ENCODE measurements around the gene RHBDL1.

DNA sequence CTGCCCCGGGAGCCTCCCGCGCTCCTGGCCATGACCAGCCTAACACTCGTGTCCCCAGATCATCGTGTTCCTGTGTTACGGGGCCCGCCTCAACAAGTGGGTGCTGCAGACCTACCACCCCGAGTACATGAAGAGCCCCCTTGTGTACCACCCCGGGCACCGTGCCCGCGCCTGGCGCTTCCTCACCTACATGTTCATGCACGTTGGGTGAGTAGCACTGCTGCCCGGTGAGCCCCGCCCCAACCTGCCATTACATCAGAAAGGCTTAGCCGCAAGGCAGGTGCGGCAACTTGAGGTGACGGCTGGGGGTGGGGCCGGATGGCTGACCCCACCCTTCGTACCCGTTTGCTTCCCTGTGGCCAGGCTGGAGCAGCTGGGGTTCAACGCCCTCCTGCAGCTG is 1.4 kb downstream of the RHBDL1 start:
- TF ChIP-seq, protein P1, sequence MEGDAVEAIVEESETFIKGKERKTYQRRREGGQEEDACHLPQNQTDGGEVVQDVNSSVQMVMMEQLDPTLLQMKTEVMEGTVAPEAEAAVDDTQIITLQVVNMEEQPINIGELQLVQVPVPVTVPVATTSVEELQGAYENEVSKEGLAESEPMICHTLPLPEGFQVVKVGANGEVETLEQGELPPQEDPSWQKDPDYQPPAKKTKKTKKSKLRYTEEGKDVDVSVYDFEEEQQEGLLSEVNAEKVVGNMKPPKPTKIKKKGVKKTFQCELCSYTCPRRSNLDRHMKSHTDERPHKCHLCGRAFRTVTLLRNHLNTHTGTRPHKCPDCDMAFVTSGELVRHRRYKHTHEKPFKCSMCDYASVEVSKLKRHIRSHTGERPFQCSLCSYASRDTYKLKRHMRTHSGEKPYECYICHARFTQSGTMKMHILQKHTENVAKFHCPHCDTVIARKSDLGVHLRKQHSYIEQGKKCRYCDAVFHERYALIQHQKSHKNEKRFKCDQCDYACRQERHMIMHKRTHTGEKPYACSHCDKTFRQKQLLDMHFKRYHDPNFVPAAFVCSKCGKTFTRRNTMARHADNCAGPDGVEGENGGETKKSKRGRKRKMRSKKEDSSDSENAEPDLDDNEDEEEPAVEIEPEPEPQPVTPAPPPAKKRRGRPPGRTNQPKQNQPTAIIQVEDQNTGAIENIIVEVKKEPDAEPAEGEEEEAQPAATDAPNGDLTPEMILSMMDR (IDR thresholded peaks at IDR 0.05; ENCODE audit: low read depth, low read length), result no peak
- no peak for TF ChIP-seq POLR2A (IDR thresholded peaks at IDR 0.05; ENCODE audit: extremely low read depth, insufficient read length)
